Uterus (tissue), 2 donors: ENCODE data around the gene CGN.

Source experiments
- POLR2A ChIP-seq, 2 donors: fragments of 450-650 bp; IDR thresholded peaks; one replicate each; pipeline ENCODE4 v1.6.1; 2016; ENCODE audit warnings: antibody characterized with exemption in 2 of 2, mild to moderate bottlenecking in 1 of 2, moderate library complexity in 1 of 2
- TF ChIP-seq, protein P1 (sequence below), 4 experiments: fragments of 200-600 bp in 2 of 4; fragments of 450-650 bp in 2 of 4; sonication (generic) in 2 of 4; IDR thresholded peaks; one replicate each; pipeline ENCODE4 v1.5.1; 2016 to 2019; ENCODE audit warnings: antibody characterized with exemption in 4 of 4, mild to moderate bottlenecking in 2 of 4, moderate library complexity in 1 of 4

DNA sequence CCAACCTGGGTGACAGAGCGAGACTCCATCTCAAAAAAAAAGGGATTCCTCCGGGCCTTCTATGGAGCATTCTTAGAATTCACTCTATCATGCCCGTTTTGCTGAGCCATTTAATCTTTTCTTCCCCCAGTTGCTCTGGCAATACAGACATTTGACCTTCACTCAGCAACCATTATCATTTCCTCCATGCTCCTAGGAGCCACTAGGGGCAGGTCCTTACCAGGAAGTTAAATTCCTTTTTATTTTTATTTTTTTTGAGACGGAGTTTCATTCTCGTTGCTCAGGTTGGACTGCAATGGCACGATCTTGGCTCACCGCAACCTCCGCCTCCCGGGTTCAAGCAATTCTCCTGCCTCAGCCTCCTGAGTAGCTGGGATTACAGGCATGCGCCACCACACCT lies 9.7 kb upstream of the CGN start:
- TF ChIP-seq, protein P1, sequence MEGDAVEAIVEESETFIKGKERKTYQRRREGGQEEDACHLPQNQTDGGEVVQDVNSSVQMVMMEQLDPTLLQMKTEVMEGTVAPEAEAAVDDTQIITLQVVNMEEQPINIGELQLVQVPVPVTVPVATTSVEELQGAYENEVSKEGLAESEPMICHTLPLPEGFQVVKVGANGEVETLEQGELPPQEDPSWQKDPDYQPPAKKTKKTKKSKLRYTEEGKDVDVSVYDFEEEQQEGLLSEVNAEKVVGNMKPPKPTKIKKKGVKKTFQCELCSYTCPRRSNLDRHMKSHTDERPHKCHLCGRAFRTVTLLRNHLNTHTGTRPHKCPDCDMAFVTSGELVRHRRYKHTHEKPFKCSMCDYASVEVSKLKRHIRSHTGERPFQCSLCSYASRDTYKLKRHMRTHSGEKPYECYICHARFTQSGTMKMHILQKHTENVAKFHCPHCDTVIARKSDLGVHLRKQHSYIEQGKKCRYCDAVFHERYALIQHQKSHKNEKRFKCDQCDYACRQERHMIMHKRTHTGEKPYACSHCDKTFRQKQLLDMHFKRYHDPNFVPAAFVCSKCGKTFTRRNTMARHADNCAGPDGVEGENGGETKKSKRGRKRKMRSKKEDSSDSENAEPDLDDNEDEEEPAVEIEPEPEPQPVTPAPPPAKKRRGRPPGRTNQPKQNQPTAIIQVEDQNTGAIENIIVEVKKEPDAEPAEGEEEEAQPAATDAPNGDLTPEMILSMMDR (IDR thresholded peaks at IDR 0.05) = no peak
- no peak for TF ChIP-seq POLR2A (IDR thresholded peaks at IDR 0.05)
